Lower leg skin (tissue), 4 donors: ENCODE measurements around the gene TPD52L3. TPM values are rescaled to one million over a fixed set of nuclear protein-coding genes. Genes with fewer than 3 reads are reported as not detected.

Experiments used
- DNase-seq, 2 donors: peaks; one replicate each; pipeline ENCODE4 v3.0.0-alpha.2; 2019; ENCODE audit warnings: low spot score in 2 of 2
- H3K4me3 ChIP-seq: fragments of 200-600 bp; sonication (generic); 2 replicates; pipeline ENCODE4 v1.5.1; 2017; ENCODE audit warnings: mild to moderate bottlenecking, low read depth; ENCODE audit not compliant: poor library complexity, severe bottlenecking
- CTCF ChIP-seq, 3 donors: fragments of 450-650 bp; IDR thresholded peaks; one replicate each; pipeline ENCODE4 v1.5.1; 2016; ENCODE audit warnings: antibody characterized with exemption in 3 of 3, mild to moderate bottlenecking in 3 of 3, moderate library complexity in 2 of 3
- POLR2A ChIP-seq, 2 donors: fragments of 450-650 bp; IDR thresholded peaks; one replicate each; pipeline ENCODE4 v1.6.1; 2016 to 2017; ENCODE audit warnings: antibody characterized with exemption in 2 of 2, mild to moderate bottlenecking in 1 of 2, moderate library complexity in 1 of 2
- WGBS, 2 donors: methylation state at CpG; one replicate each; pipeline ENCODE4 v1.1.5; 2018; 5-methylcytosine and 5-hydroxymethylcytosine counted together
- intact Hi-C: fragments of 100-400 bp; cut with DNase I; formaldehyde crosslinking; loops from one replicate; pipeline ENCODE4 v1.15.0; 2023; ENCODE audit warnings: low total_unique reads
- total RNA-seq, 4 donors: library from RNA; depleted of rRNA; stranded (reverse); fragments of >200 nt; gene quantifications; one replicate each; pipeline ENCODE4 v1.1.0, GENCODE V29; 2016

TPD52L3 gene
- total RNA-seq, 4 donors from 2014 or later, result not detected

GRCh38 chr9:6330958-6331634, 2.9 kb downstream of the TPD52L3 start:
- WGBS, 2 donors, result 83% methylated on average over 4 of the region's 4 CpGs

GRCh38 chr9:6334305-6334704, 6.1 kb downstream of the TPD52L3 start:
- TF ChIP-seq POLR2A (IDR thresholded peaks at IDR 0.05) (no peak), CTCF (IDR thresholded peaks at IDR 0.05) (no peak)
- H3K4me3 ChIP-seq, result no peak overlapping the region
- intact Hi-C loops, result no loop called here
- no peak for DNase-seq

More at GRCh38 chr9:6330958-6331634, 2.9 kb downstream of the TPD52L3 start:
- no peak for DNase-seq
- no peak overlapping the region for H3K4me3 ChIP-seq
- TF ChIP-seq CTCF (IDR thresholded peaks at IDR 0.05), result no peak
- TF ChIP-seq POLR2A (IDR thresholded peaks at IDR 0.05), result no peak
- intact Hi-C loops, result no loop called here

DNA sequence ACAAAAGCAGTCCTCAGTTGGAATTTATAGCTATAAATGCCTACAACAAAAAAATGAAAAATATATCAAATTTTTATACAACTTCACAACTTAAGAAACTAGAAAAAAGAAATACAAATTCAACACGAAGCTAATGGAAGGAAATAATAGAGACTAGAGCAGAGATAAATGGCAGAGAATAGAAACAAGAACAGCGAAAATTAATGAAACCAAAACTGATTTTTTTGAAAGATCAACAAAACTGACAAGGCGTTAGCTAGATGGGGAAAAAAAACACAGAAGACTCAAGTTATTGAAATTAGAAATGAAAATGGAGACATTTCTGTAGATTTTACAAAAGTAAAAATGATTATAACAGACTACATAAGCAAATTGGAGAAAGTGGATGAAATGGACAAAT, 20.6 kb downstream of the TPD52L3 start:
- no peak overlapping the region for H3K4me3 ChIP-seq
- WGBS, 2 donors, result 70 to 77% methylated on average over 3 of the region's 3 CpGs
- intact Hi-C loops, result no loop called here
- no peak for DNase-seq
- TF ChIP-seq POLR2A (IDR thresholded peaks at IDR 0.05) (no peak), CTCF (IDR thresholded peaks at IDR 0.05) (no peak)

DNA sequence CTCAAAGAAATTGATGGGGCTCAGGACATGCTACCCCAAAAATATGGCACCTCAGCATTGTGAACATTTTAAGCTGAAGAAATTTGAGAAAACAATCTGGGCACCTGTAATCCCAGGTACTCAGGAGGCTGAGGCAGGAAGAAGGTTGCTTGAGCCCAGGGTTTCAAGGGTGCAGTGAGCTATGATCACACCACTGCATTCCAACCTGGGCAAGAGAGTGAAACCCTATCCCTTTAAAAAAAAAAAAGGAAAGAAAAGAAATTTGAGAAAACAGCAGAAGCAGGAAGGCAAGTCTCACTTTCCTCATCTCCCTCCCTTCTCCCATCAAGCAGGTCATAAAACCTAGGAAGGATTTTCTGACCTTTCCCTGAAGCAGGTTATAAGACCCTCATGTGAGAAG, 23.6 kb downstream of the TPD52L3 start:
- intact Hi-C loops, result loop anchor here (10.0 kb wide), 1 partner anchor 213 kb away; no protein-coding TSS in a partner anchor
- TF ChIP-seq POLR2A (IDR thresholded peaks at IDR 0.05), result no peak
- TF ChIP-seq CTCF (IDR thresholded peaks at IDR 0.05), result no peak
- H3K4me3 ChIP-seq, result no peak overlapping the region
- no peak for DNase-seq

- intact Hi-C loops, result loop anchor here (10.0 kb wide), 1 partner anchor 211 kb away; no protein-coding TSS in a partner anchor
- TF ChIP-seq CTCF (IDR thresholded peaks at IDR 0.05) (no peak), POLR2A (IDR thresholded peaks at IDR 0.05) (no peak)
- no peak for DNase-seq
- H3K4me3 ChIP-seq, result no peak overlapping the region
- 10 to 37% methylated on average over 3 of the region's 3 CpGs for WGBS, 2 donors
Observed at GRCh38 chr9:6354072-6354686, 26.0 kb downstream of the TPD52L3 start.
